ENCODE data around the gene GLG1.

DNA sequence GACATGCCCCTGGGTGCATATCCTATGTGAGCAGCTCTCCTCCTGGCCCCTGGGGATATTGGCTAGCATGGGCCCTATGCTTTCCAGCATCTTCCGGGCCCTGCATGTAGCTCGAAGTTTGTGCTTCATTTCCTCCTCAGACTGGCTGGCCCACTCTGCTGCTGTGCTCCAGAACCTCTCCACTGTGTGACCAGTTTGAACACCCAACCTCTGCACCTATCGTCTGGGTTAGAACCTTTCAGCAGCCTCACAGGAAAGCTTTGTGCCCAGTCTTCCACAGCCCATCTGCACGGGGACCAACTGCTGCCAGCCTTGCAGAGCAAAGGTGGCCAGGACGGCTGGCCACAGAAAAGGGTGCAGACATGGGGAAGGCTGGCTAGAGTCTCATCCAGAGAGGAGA, 175.4 kb downstream of the GLG1 start:
- TF ChIP-seq POLR2AphosphoS5 (IDR thresholded peaks at IDR 0.05) (no peak), POLR2A (IDR thresholded peaks at IDR 0.05) (no peak)

Measured in breast epithelium (tissue), 3 donors.